ENCODE results near the gene DENND4B. TPM values are rescaled to one million over a fixed set of nuclear protein-coding genes. Genes with fewer than 3 reads are reported as not detected.

Gene DENND4B
- 25.0 to 37.8 TPM (median 32.5 TPM) in 5 replicates for total RNA-seq (2022; extraction: Qiagen RNA extraction)

GRCh38 chr1:153946622-153947241 lies at the start of gene DENND4B:
Gene DENND4B, minus strand, starts transcription at chr1:153946718. Its CDS starts 2,344 bp downstream, at chr1:153944374.

GRCh38 chr1:153990468-153991150 lies 44.1 kb upstream of the DENND4B start, which contains the start of gene RPS27:
Gene RPS27, plus strand, starts transcription at chr1:153990762. Its CDS starts 35 bp downstream, at chr1:153990797.

GRCh38 chr1:153985941-153986761 lies 39.6 kb upstream of the DENND4B start, which contains the start of gene RAB13:
Gene RAB13, minus strand, starts transcription at chr1:153986339. Its CDS starts 103 bp downstream, at chr1:153986236.

GRCh38 chr1:153977250-153978240 lies 31.0 kb upstream of the DENND4B start, which contains the start of gene JTB:
Gene JTB, minus strand, starts transcription at chr1:153977674. Its CDS starts 422 bp downstream, at chr1:153977252.

GRCh38 chr1:153967107-153967999 lies 20.8 kb upstream of the DENND4B start, which contains the start of gene CREB3L4:
Gene CREB3L4, plus strand, starts transcription at chr1:153967902. Its CDS starts 624 bp downstream, at chr1:153968526.

GRCh38 chr1:153963030-153963849 lies 16.7 kb upstream of the DENND4B start, which contains the start of gene SLC39A1:
Gene SLC39A1, minus strand, starts transcription at chr1:153963537. Its CDS starts 822 bp downstream, at chr1:153962715.

GRCh38 chr1:153958111-153958960 lies 11.8 kb upstream of the DENND4B start, which contains the start of gene CRTC2:
Gene CRTC2, minus strand, starts transcription at chr1:153958612. Its CDS starts 115 bp downstream, at chr1:153958497.

GRCh38 chr1:153922972-153923925 lies 23.3 kb downstream of the DENND4B start, which contains the start of gene GATAD2B:
Gene GATAD2B, minus strand, starts transcription at chr1:153922972. Its CDS starts 94,625 bp downstream, at chr1:153828347.

Other genes with a start within 250 kb of the DENND4B start
- 16.0 to 19.9 TPM (median 18.2 TPM) in 5 replicates for gene INTS3, start 218.7 kb downstream of the DENND4B start, total RNA-seq (2022; extraction: Qiagen RNA extraction)
- gene SLC27A3, start 171.3 kb downstream of the DENND4B start, total RNA-seq (2022; extraction: Qiagen RNA extraction) = 0.82 to 1.8 TPM (median 1.4 TPM) in 5 replicates
- 9.0 to 11.2 TPM (median 9.2 TPM) in 5 replicates for gene GATAD2B, start 23.7 kb downstream of the DENND4B start, total RNA-seq (2022; extraction: Qiagen RNA extraction)
- gene CRTC2, start 11.9 kb upstream of the DENND4B start, total RNA-seq (2022; extraction: Qiagen RNA extraction) = 31.8 to 42.9 TPM (median 39.7 TPM) in 5 replicates
- 148 to 165 TPM (median 161 TPM) in 5 replicates for gene SLC39A1, start 16.8 kb upstream of the DENND4B start, total RNA-seq (2022; extraction: Qiagen RNA extraction)
- 8.8 to 11.0 TPM (median 9.3 TPM) in 5 replicates for gene CREB3L4, start 21.2 kb upstream of the DENND4B start, total RNA-seq (2022; extraction: Qiagen RNA extraction)
- 107 to 160 TPM (median 148 TPM) in 5 replicates for gene JTB, start 31.0 kb upstream of the DENND4B start, total RNA-seq (2022; extraction: Qiagen RNA extraction)
- gene RAB13, start 39.6 kb upstream of the DENND4B start, total RNA-seq (2022; extraction: Qiagen RNA extraction) = 129 to 156 TPM (median 135 TPM) in 5 replicates
- gene RPS27, start 44.0 kb upstream of the DENND4B start, total RNA-seq (2022; extraction: Qiagen RNA extraction) = 4,081 to 8,275 TPM (median 4,317 TPM) in 5 replicates
- not detected in 5 replicates for gene NUP210L, start 208.4 kb upstream of the DENND4B start, total RNA-seq (2022; extraction: Qiagen RNA extraction)
- 457 to 636 TPM (median 497 TPM) in 5 replicates for gene TPM3, start 245.4 kb upstream of the DENND4B start, total RNA-seq (2022; extraction: Qiagen RNA extraction)